Activated CD8-positive, alpha-beta T cell treated with anti-CD3 and anti-CD28 coated beads for 36 hours (primary cell): ENCODE results near the gene PXDN. TPM values are rescaled to one million over a fixed set of nuclear protein-coding genes. Genes with fewer than 3 reads are reported as not detected.
"Not testable (repeated sequence)": the region's sequence is repeated elsewhere in the genome, so short reads cannot be mapped to it uniquely, and the experiment has no call there.

Source experiments
- ATAC-seq: fragments of 200-7000 bp; cut with Tn5 transposase; one replicate; pipeline ENCODE4 v1.10.0; 2021; ENCODE audit warnings: mild to moderate bottlenecking, moderate library complexity
- CTCF ChIA-PET: fragments of 350-600 bp; sonication (Branson Sonifier 250); formaldehyde crosslinking; loops from one replicate; lab custom pipeline; 2021; ENCODE audit warnings: antibody characterized with exemption; lab: Charles Lee
- POLR2A ChIA-PET: fragments of 350-600 bp; sonication (Branson Sonifier 250); formaldehyde crosslinking; loops from one replicate; lab custom pipeline; 2021; ENCODE audit warnings: antibody characterized with exemption; lab: Charles Lee
- DNase-seq: peaks from one replicate; pipeline ENCODE4 v3.0.0-alpha.2; 2020
- H3K27ac Mint-ChIP-seq: one replicate; pipeline ENCODE4 v1.8.0; 2021; ENCODE audit warnings: mild to moderate bottlenecking, mixed read lengths
- H3K27me3 Mint-ChIP-seq: one replicate; pipeline ENCODE4 v1.8.0; 2021; ENCODE audit warnings: mixed read lengths
- H3K36me3 Mint-ChIP-seq: one replicate; pipeline ENCODE4 v1.8.0; 2021; ENCODE audit warnings: low read depth, mixed read lengths
- H3K4me1 Mint-ChIP-seq: one replicate; pipeline ENCODE4 v1.8.0; 2021; ENCODE audit warnings: low read depth, mixed read lengths
- H3K4me3 Mint-ChIP-seq: one replicate; pipeline ENCODE4 v1.8.0; 2021; ENCODE audit warnings: mild to moderate bottlenecking, moderate library complexity, mixed read lengths
- H3K9me3 Mint-ChIP-seq: one replicate; pipeline ENCODE4 v1.8.0; 2021; ENCODE audit warnings: mixed read lengths
- CTCF ChIP-seq: fragments of 200-600 bp; IDR thresholded peaks from one replicate; pipeline ENCODE4 v1.8.0; 2022; ENCODE audit warnings: antibody characterized with exemption, mild to moderate bottlenecking
- intact Hi-C: fragments of 100-400 bp; cut with micrococcal nuclease; formaldehyde crosslinking; loops from one replicate; pipeline ENCODE4 v1.10.0; 2022
- total RNA-seq, 2 experiments: library from RNA; stranded (reverse); gene quantifications; one replicate each; pipeline ENCODE4 v1.2.3, GENCODE V29; 2021

PXDN gene
- total RNA-seq, 2 experiments from 2014 or later = 0.58 to 0.83 TPM

- Mint-ChIP-seq H3K4me3 (no peak overlapping the region), H3K4me1 (no peaks in the 10 kb centered on the region), H3K27ac (no peak overlapping the region), H3K27me3 (peaks cover 1% of the 10 kb centered on the region), H3K36me3 (no peaks in the 10 kb centered on the region), H3K9me3 (no peaks in the 10 kb centered on the region)
- ChIA-PET POLR2A (no interaction called here), CTCF (no interaction called here)
- TF ChIP-seq CTCF = no peak
- ATAC-seq = no peak
- DNase-seq = no peak
- intact Hi-C loops = no loop called here
Measured at GRCh38 chr2:1705557-1706076, 38.7 kb downstream of the PXDN start.

GRCh38 chr2:1704631-1705556 lies 39.4 kb downstream of the PXDN start:
- ChIA-PET CTCF (no interaction called here), POLR2A (no interaction called here)
- Mint-ChIP-seq H3K4me3 (no peak overlapping the region), H3K27me3 (peaks cover 1% of the 10 kb centered on the region), H3K9me3 (no peaks in the 10 kb centered on the region), H3K36me3 (no peaks in the 10 kb centered on the region), H3K27ac (no peak overlapping the region), H3K4me1 (no peaks in the 10 kb centered on the region)
- ATAC-seq = no peak
- TF ChIP-seq CTCF = no peak
- DNase-seq = no peak
- intact Hi-C loops = no loop called here

GRCh38 chr2:1702186-1702565 lies 42.1 kb downstream of the PXDN start:
- no peak for TF ChIP-seq CTCF
- Mint-ChIP-seq H3K27me3 (peaks cover 1% of the 10 kb centered on the region), H3K9me3 (no peaks in the 10 kb centered on the region), H3K27ac (no peak overlapping the region), H3K4me3 (no peak overlapping the region), H3K36me3 (no peaks in the 10 kb centered on the region), H3K4me1 (no peaks in the 10 kb centered on the region)
- no peak for ATAC-seq
- ChIA-PET CTCF (no interaction called here), POLR2A (no interaction called here)
- DNase-seq = no peak
- intact Hi-C loops = no loop called here

GRCh38 chr2:1701556-1702185 lies 42.6 kb downstream of the PXDN start:
- no peak overlapping the region for H3K27ac Mint-ChIP-seq
- no peaks in the 10 kb centered on the region for H3K36me3 Mint-ChIP-seq
- no peaks in the 10 kb centered on the region for H3K4me1 Mint-ChIP-seq
- peaks cover 1% of the 10 kb centered on the region for H3K27me3 Mint-ChIP-seq
- H3K4me3 Mint-ChIP-seq = no peak overlapping the region
- no peak for DNase-seq
- ChIA-PET CTCF (no interaction called here), POLR2A (no interaction called here)
- no peak for ATAC-seq
- intact Hi-C loops = no loop called here
- H3K9me3 Mint-ChIP-seq = no peaks in the 10 kb centered on the region
- no peak for TF ChIP-seq CTCF

- no peaks in the 10 kb centered on the region for H3K36me3 Mint-ChIP-seq
Measured at GRCh38 chr2:1701020-1701419, 43.3 kb downstream of the PXDN start.

GRCh38 chr2:1700427-1700826 lies 43.9 kb downstream of the PXDN start:
- intact Hi-C loops, POLR2A ChIA-PET, ATAC-seq: not testable (repeated sequence)

More at GRCh38 chr2:1701020-1701419, 43.3 kb downstream of the PXDN start:
- Mint-ChIP-seq H3K9me3 (no peaks in the 10 kb centered on the region), H3K4me1 (no peaks in the 10 kb centered on the region), H3K27ac (no peak overlapping the region), H3K4me3 (no peak overlapping the region), H3K27me3 (peaks cover 1% of the 10 kb centered on the region)
- DNase-seq (no peak), ATAC-seq (no peak)
- ChIA-PET POLR2A (no interaction called here), CTCF (no interaction called here)
- no peak for TF ChIP-seq CTCF
- intact Hi-C loops = no loop called here

More at GRCh38 chr2:1700427-1700826, 43.9 kb downstream of the PXDN start:
- H3K36me3 Mint-ChIP-seq, H3K27me3 Mint-ChIP-seq, H3K4me1 Mint-ChIP-seq, H3K4me3 Mint-ChIP-seq, H3K27ac Mint-ChIP-seq, DNase-seq, H3K9me3 Mint-ChIP-seq, CTCF ChIA-PET: not testable (repeated sequence)
